Caco-2 (cell line): ENCODE data around the gene ATP8B1. TPM values are rescaled to one million over a fixed set of nuclear protein-coding genes. Genes with fewer than 3 reads are reported as not detected.

Experiments
- BruUV-seq: library from RNA; stranded (reverse); fragments of 400-500 nt; replicated peaks from 2 replicates; lab custom pipeline; 2021; lab: Mats Ljungman, UMichigan
- CTCF ChIA-PET: fragments of 300-600 bp; sonication (Branson Sonifier 250); formaldehyde crosslinking; loops from one replicate; lab custom pipeline; 2022; ENCODE audit warnings: antibody characterized with exemption; lab: Charles Lee
- POLR2A ChIA-PET: fragments of 300-600 bp; sonication (Branson Sonifier 250); formaldehyde crosslinking; loops from one replicate; lab custom pipeline; 2022; ENCODE audit warnings: antibody characterized with exemption; lab: Charles Lee
- DNase-seq, 2 experiments: peaks; one replicate each; pipeline versions ENCODE4 v3.0.0 to v3.0.0-alpha.2; 2020 to 2022
- H3K27me3 ChIP-seq: replicated peaks from 2 replicates; pipeline ENCODE4 v1.6.0; 2011; ENCODE audit warnings: low read length; ENCODE audit not compliant: control insufficient read depth, insufficient read depth
- H3K36me3 ChIP-seq: 2 replicates; pipeline ENCODE4 v1.5.1; 2011; ENCODE audit warnings: low read length; ENCODE audit not compliant: control insufficient read depth, insufficient read depth
- H3K4me1 ChIP-seq: fragments of 250-450 bp; sonication (Bioruptor Pico); 2 replicates; pipeline ENCODE4 v1.5.1; 2020; ENCODE audit warnings: mild to moderate bottlenecking
- H3K4me3 ChIP-seq: 2 replicates; pipeline ENCODE4 v1.5.1; 2011; ENCODE audit warnings: low read depth, mild to moderate bottlenecking, control low read depth, low read length
- H3K9me3 ChIP-seq: fragments of 250-450 bp; sonication (Bioruptor Pico); 2 replicates; pipeline ENCODE4 v1.5.1; 2020; ENCODE audit warnings: mild to moderate bottlenecking, moderate library complexity
- H3K27ac Mint-ChIP-seq: one replicate; pipeline ENCODE4 v1.8.0; 2022; ENCODE audit warnings: mixed read lengths; ENCODE audit not compliant: unreplicated experiment
- H3K27me3 Mint-ChIP-seq: one replicate; pipeline ENCODE4 v1.8.0; 2022; ENCODE audit warnings: mixed read lengths; ENCODE audit not compliant: insufficient read depth, unreplicated experiment
- H3K36me3 Mint-ChIP-seq: one replicate; pipeline ENCODE4 v1.8.0; 2022; ENCODE audit warnings: mild to moderate bottlenecking, mixed read lengths; ENCODE audit not compliant: insufficient read depth, unreplicated experiment
- H3K4me1 Mint-ChIP-seq: one replicate; pipeline ENCODE4 v1.8.0; 2022; ENCODE audit warnings: low read depth, mixed read lengths; ENCODE audit not compliant: unreplicated experiment
- H3K4me3 Mint-ChIP-seq: one replicate; pipeline ENCODE4 v1.8.0; 2022; ENCODE audit warnings: mild to moderate bottlenecking, moderate library complexity, mixed read lengths; ENCODE audit not compliant: unreplicated experiment
- H3K9me3 Mint-ChIP-seq: one replicate; pipeline ENCODE4 v1.8.0; 2022; ENCODE audit warnings: mixed read lengths; ENCODE audit not compliant: unreplicated experiment
- CTCF ChIP-seq, 2 experiments: fragments of 200-600 bp in 1 of 2; IDR thresholded peaks; 1 replicate in 1 of 2; 2 replicates in 1 of 2; pipeline versions ENCODE4 v1.5.1 to v1.8.0; 2011 to 2022; ENCODE audit warnings: antibody characterized with exemption in 1 of 2, control low read depth in 1 of 2, inconsistent platforms in 1 of 2, low read depth in 1 of 2, low read length in 1 of 2, mild to moderate bottlenecking in 1 of 2, moderate library complexity in 1 of 2; ENCODE audit not compliant: insufficient read depth in 1 of 2, severe bottlenecking in 1 of 2, unreplicated experiment in 1 of 2
- intact Hi-C: fragments of 100-400 bp; cut with micrococcal nuclease; formaldehyde crosslinking; loops from one replicate; pipeline ENCODE4 v1.10.0; 2022; ENCODE audit not compliant: unreplicated experiment
- total RNA-seq: library from RNA; stranded (reverse); gene quantifications from 2 replicates; pipeline ENCODE4 v1.2.3, GENCODE V29; 2022

Gene ATP8B1
- total RNA-seq, 1 experiment from 2014 or later = 31.6 TPM

GRCh38 chr18:57811477-57812125 lies 8.5 kb upstream of the ATP8B1 start:
- Mint-ChIP-seq H3K27ac (peak overlapping the region; percentile 32), H3K4me1 (peaks cover 7% of the 10 kb centered on the region), H3K27me3 (no peaks in the 10 kb centered on the region), H3K36me3 (no peaks in the 10 kb centered on the region), H3K9me3 (peaks cover 10% of the 10 kb centered on the region), H3K4me3 (peak overlapping the region; percentile 21)
- no TSS peak for BruUV-seq
- peak in 1 of 2 experiments; percentile 37 for DNase-seq
- H3K27me3 ChIP-seq = no peaks in the 10 kb centered on the region
- no peaks in the 10 kb centered on the region for H3K36me3 ChIP-seq
- peaks cover 9% of the 10 kb centered on the region; the same call in 1 of the 2 replicates for H3K4me1 ChIP-seq
- intact Hi-C loops = no loop called here
- no peak overlapping the region for H3K4me3 ChIP-seq
- CTCF ChIA-PET = no interaction called here
- POLR2A ChIA-PET = no interaction called here
- peaks cover 4% of the 10 kb centered on the region; the same call in 1 of the 2 replicates for H3K9me3 ChIP-seq
- no peak for TF ChIP-seq CTCF (IDR thresholded peaks at IDR 0.05; ENCODE audit: insufficient read depth in 1 of 2, low read depth in 1 of 2, low read length in 1 of 2, severe bottlenecking in 1 of 2, unreplicated experiment in 1 of 2)

GRCh38 chr18:57809190-57809589 lies 6.1 kb upstream of the ATP8B1 start:
- no TSS peak for BruUV-seq
- Histone ChIP-seq H3K4me3 (no peak overlapping the region), H3K4me1 (peaks cover 9% of the 10 kb centered on the region; the same call in 1 of the 2 replicates), H3K9me3 (peaks cover 4% of the 10 kb centered on the region; the same call in 1 of the 2 replicates), H3K27me3 (no peaks in the 10 kb centered on the region), H3K36me3 (no peaks in the 10 kb centered on the region)
- TF ChIP-seq CTCF (IDR thresholded peaks at IDR 0.05; ENCODE audit: insufficient read depth in 1 of 2, low read depth in 1 of 2, low read length in 1 of 2, severe bottlenecking in 1 of 2, unreplicated experiment in 1 of 2) = no peak
- ChIA-PET POLR2A (no interaction called here), CTCF (no interaction called here)
- Mint-ChIP-seq H3K9me3 (peaks cover 10% of the 10 kb centered on the region), H3K36me3 (no peaks in the 10 kb centered on the region), H3K4me1 (peaks cover 14% of the 10 kb centered on the region), H3K27ac (no peak overlapping the region), H3K27me3 (no peaks in the 10 kb centered on the region), H3K4me3 (no peak overlapping the region)
- no peak for DNase-seq
- intact Hi-C loops = no loop called here

GRCh38 chr18:57807336-57808117 lies 4.4 kb upstream of the ATP8B1 start:
- Mint-ChIP-seq H3K27me3 (no peaks in the 10 kb centered on the region), H3K4me3 (no peak overlapping the region), H3K9me3 (peaks cover 10% of the 10 kb centered on the region), H3K36me3 (peaks cover 6% of the 10 kb centered on the region), H3K4me1 (peaks cover 14% of the 10 kb centered on the region), H3K27ac (no peak overlapping the region)
- intact Hi-C loops = no loop called here
- CTCF ChIA-PET = no interaction called here
- TF ChIP-seq CTCF (IDR thresholded peaks at IDR 0.05; ENCODE audit: insufficient read depth in 1 of 2, low read depth in 1 of 2, low read length in 1 of 2, severe bottlenecking in 1 of 2, unreplicated experiment in 1 of 2) = no peak
- H3K36me3 ChIP-seq = no peaks in the 10 kb centered on the region
- POLR2A ChIA-PET = no interaction called here
- H3K27me3 ChIP-seq = no peaks in the 10 kb centered on the region
- no peak for DNase-seq
- peaks cover 4% of the 10 kb centered on the region; the same call in 1 of the 2 replicates for H3K9me3 ChIP-seq
- H3K4me1 ChIP-seq = peaks cover 9% of the 10 kb centered on the region; the same call in 1 of the 2 replicates
- no peak overlapping the region for H3K4me3 ChIP-seq
- BruUV-seq = no TSS peak
